A673 (cell line): ENCODE measurements around the gene CDH1.

Source experiments
- EZH2 ChIP-seq: fragments of 200-600 bp; sonication (generic); IDR thresholded peaks from 2 replicates; pipeline ENCODE4 v1.6.1; 2017; ENCODE audit warnings: borderline replicate concordance, low read depth, mild to moderate bottlenecking, mixed read lengths, antibody characterized with exemption, low read length; ENCODE audit not compliant: poor library complexity, severe bottlenecking
- TF ChIP-seq, protein P1 (sequence below): fragments of 300-800, 200-600 bp; sonication (generic); conservative IDR thresholded peaks from 2 replicates; pipeline ENCODE4 v1.5.1; 2017; ENCODE audit warnings: low read depth, mild to moderate bottlenecking, antibody characterized with exemption, low read length, moderate library complexity, mixed read lengths

DNA sequence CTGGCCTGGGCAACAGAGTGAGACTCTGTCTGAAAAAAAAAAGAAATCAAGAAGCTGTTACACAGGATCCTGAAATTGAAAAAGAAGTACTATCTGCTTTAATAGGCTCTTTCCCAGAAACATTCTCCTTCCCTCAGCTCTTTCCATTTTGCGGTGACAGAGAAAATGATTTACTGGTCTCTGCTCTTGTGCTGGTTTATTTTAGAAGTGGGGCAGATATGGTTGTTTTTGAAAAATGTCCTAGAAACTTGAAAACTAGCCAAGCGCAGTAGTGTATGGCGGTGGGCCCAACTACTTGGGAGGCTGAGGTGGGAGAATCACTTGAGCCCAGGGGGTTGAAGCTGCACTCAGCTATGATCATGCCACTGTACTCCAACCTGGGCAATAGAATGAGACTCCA lies 77.4 kb downstream of the CDH1 start:
- TF ChIP-seq, protein P1, sequence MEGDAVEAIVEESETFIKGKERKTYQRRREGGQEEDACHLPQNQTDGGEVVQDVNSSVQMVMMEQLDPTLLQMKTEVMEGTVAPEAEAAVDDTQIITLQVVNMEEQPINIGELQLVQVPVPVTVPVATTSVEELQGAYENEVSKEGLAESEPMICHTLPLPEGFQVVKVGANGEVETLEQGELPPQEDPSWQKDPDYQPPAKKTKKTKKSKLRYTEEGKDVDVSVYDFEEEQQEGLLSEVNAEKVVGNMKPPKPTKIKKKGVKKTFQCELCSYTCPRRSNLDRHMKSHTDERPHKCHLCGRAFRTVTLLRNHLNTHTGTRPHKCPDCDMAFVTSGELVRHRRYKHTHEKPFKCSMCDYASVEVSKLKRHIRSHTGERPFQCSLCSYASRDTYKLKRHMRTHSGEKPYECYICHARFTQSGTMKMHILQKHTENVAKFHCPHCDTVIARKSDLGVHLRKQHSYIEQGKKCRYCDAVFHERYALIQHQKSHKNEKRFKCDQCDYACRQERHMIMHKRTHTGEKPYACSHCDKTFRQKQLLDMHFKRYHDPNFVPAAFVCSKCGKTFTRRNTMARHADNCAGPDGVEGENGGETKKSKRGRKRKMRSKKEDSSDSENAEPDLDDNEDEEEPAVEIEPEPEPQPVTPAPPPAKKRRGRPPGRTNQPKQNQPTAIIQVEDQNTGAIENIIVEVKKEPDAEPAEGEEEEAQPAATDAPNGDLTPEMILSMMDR = no peak
- TF ChIP-seq EZH2 = no peak
